GDM1 (cell line): ENCODE measurements around the gene DNAH3.
"Not testable (repeated sequence)": the region's sequence is repeated elsewhere in the genome, so short reads cannot be mapped to it uniquely, and the experiment has no call there.

Experiments
- DNase-seq: peaks from one replicate; lab custom pipeline; 2025; lab: John Stamatoyannopoulos, UW

DNAH3 gene

DNA sequence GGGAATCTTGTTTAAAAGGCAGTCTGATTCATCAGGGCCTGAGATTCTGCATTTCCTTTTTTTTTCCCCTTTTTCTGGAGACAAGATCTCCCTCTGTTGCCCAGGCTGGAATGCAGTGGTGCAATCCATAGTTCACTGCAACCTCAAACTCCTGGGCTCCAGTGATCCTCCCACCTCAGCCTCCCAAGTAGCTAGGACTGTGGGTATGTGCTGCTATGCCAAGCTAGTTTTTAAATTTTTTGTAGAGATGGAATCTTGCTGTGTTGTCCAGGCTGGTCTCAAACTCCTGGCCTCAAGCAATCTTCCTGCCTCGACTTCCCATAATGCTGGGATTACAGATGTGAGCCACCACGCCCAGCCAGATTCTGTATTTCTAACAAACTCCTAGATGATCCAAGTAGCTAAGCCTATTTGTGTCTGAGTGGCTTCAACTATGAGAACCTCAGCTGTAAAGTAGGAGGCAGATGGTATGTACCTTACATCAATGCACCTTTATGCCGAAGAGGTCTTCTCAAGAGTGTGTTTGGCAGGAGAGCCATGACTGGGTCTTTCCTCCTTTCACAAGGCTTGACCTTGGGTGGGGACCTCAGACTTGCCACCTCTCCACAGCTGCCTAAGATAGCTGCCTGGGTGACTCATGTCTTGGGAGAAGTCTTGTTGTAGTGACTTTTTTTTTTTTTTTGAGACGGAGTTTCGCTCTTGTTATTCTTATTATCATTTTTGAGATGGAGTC lies 18.8 kb upstream of the DNAH3 start:
- no peak for DNase-seq

- DNase-seq, result no peak
Measured at GRCh38 chr16:21167929-21168602, 17.4 kb upstream of the DNAH3 start.

DNA sequence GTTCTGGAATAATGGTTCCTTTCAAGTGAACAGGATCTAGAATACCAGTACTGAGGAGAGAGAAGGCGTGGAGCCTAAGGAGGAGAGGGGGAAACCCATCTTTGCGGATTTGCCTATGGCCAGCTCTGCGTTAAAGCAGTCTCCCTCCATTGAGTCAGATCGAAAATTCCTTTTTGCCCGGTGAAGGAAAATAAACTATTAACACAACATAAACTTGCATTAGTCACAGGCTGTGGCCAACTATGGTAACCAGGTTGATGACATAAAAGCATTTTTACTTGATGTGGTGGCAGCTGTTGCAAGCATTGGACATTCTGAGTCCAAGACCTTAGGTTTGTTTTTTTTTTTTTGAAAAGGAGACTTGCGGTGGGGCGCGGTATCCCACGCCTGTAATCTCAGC lies 16.7 kb upstream of the DNAH3 start:
- DNase-seq, result no peak

- no peak for DNase-seq
Measured at GRCh38 chr16:21166561-21166961, 15.9 kb upstream of the DNAH3 start.

DNA sequence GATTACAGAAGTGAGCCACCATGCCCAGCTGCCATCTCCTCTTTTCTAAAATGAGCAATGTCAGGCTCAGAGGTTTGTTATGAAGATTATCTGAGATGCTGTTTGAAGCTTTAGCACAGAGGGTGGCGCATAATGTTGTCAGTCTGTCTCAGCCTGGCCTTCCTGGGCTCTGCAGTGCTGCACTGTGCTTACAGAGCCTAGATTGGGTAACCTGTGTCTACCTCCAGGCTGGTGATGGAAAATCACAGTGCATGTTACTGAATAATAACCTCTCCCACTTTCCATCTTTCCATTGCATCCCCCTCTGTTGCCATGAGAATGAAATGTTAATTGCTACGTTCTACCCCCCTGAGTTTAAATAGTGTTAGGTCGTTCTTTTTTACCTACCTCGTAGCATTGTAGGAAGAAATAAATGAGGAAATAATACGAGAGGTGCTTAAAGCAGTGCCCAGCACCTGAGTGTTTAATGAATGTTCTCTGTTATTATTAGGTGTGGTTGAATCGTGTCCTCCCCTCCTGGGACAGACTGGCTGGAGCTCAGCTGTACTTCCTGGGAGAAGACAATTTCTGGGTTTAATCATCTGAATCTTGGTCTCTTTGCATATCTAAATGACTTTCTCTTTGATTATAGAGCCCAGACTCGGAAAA lies 14.0 kb upstream of the DNAH3 start:
- no peak for DNase-seq

GRCh38 chr16:21163576-21163975 lies 12.9 kb upstream of the DNAH3 start:
- no peak for DNase-seq

- no peak for DNase-seq
Measured at GRCh38 chr16:21162661-21163151, 12.1 kb upstream of the DNAH3 start.

- DNase-seq, result no peak
Measured at GRCh38 chr16:21161211-21161610, 10.6 kb upstream of the DNAH3 start.

DNA sequence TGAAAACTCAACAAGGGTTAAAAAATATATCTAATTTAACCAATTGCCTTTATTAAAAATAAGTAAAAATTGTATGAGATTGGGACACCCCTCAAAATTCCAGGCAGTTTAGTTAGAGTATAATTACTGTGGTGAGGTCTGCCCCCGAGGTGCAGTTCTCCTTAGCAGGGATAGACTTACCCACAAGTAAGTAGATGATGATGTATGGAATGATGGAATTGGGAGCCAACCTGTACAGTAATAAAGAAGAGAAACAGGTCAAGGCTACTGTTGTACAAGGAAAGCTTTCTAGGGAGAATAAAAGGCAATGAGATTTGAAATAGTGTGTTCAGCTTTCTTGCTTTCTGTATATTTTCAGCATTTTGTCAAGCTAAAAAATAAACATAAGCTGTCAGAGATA lies 9.6 kb upstream of the DNAH3 start:
- no peak for DNase-seq

DNA sequence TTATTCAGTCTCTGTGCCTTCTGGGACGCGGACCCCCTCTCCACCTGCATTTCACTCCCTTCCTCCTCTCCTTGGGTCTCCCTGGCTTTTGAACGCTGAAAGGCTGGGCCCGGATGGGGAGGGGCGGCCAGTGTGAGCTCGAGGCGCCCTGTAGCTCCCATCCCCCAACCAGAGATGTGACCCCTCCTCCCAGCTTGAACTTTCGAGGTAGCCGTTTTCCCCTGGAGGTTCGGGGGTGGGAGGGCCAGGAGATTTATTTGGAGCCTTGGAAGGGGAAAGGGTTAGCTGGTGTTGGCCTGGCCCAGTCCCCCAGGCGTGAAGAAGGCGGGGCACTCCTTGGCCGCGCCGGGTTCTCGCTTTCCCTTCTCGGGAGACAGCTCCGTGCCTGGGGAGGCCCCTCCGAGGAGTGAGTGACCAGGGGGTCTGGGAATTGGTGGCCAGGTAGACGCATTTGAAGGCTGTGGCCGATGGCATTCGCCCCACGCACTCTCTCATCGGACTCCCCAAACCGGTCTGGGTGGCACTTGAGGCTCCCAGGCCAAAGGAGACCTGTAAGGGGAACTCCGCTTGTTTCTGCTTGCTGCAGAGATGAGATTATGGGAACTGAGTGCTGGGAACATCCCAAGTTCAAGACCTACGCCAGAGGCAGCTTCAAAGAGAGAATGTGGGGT lies 8.8 kb upstream of the DNAH3 start:
- no peak for DNase-seq

DNA sequence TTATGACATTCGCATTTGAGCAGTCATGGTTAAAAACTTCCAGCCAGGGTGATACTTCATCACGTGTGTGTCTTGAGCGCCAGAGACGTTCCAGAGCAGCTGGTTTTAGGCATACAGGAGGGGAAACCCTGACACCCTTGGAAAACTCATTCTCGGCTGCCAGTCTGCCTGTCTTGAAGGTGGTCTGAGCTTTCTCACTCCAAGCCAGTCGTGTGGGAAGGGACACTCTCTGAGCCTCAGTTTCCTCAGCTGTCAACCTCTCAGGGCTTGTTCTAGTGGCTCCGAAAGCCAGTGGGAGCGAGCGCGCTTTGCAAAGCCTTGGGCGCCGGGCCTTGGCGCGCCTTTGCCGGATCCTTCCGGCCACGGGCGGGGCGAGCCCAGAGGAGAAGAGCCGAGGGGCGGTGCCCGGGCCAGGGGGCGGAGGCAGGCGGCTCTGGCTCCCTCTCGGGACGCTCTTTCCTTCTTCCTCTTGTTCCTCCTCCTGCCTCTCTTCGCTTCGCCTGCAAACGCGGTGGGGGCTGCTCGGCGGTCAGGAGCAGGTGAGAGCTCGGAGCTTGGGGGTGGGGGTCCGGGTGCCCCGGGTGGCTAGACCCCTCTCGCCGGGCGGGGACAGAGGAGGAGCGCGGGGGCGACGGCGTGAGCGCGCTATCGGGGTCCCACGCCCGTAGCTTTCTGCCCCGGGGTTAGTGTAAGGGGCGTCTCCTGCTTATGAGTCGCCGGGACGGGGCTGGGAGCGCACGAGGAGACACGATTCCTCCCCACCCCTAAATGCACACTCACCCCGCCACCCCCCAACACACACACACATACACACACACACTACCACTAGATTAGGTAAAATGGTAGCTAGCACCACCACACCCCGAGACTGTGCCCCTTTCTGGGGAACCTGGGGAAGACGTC lies 7.8 kb upstream of the DNAH3 start, which contains the start of gene LDAF1:
LDAF1 (plus strand) TSS at position 467 of the 903 bp plus-strand sequence. CDS start 2,509 bp downstream, outside the sequence.
- peak; percentile 47 for DNase-seq

- no peak for DNase-seq
Measured at GRCh38 chr16:21157632-21158031, 7.0 kb upstream of the DNAH3 start.

- no peak for DNase-seq
Measured at GRCh38 chr16:21156767-21157467, 6.3 kb upstream of the DNAH3 start.

GRCh38 chr16:21156011-21156410 lies 5.4 kb upstream of the DNAH3 start:
- DNase-seq, result not testable (repeated sequence)

GRCh38 chr16:21153124-21153729 lies 2.6 kb upstream of the DNAH3 start:
- DNase-seq, result not testable (repeated sequence)

- not testable (repeated sequence) for DNase-seq
Measured at GRCh38 chr16:21152160-21153030, 1.7 kb upstream of the DNAH3 start.

GRCh38 chr16:21145738-21146137 lies 4.9 kb downstream of the DNAH3 start:
- no peak for DNase-seq

DNA sequence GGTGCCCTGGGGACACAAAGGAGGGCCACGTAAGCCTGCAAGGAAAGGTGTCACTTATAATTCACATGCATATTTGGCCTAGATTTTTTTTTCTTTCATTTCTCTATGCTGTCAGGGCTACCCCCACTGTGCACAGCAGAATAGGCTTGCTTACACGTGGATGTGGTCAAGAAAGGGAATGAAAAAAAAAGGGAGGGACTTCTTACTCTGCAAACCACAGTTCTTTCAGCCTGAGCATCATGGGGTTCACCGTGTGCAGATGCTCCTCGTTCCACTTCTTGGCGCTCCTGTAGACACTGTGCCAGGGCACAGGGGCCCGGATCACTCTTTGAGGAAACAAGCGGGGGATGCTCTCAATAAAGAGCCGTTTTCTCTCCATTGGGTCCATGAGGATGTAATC lies 16.6 kb downstream of the DNAH3 start:
- no peak for DNase-seq

GRCh38 chr16:21130811-21131210 lies 19.8 kb downstream of the DNAH3 start:
- no peak for DNase-seq
